Glutamatergic neuron (in vitro differentiated cells): ENCODE results near the gene UBQLNL. TPM values are rescaled to one million over a fixed set of nuclear protein-coding genes. Genes with fewer than 3 reads are reported as not detected.

Experiments used
- DNase-seq: peaks from one replicate; pipeline ENCODE4 v3.0.0; 2022
- H3K27ac Mint-ChIP-seq: one replicate; pipeline ENCODE4 v1.8.0; 2020; ENCODE audit warnings: mild to moderate bottlenecking, mixed read lengths, inconsistent platforms; ENCODE audit not compliant: unreplicated experiment
- H3K27me3 Mint-ChIP-seq: one replicate; pipeline ENCODE4 v1.8.0; 2020; ENCODE audit warnings: mild to moderate bottlenecking, moderate library complexity, mixed read lengths, inconsistent platforms; ENCODE audit not compliant: unreplicated experiment
- H3K36me3 Mint-ChIP-seq: one replicate; pipeline ENCODE4 v1.8.0; 2020; ENCODE audit warnings: mild to moderate bottlenecking, mixed read lengths, inconsistent platforms; ENCODE audit not compliant: unreplicated experiment
- H3K4me1 Mint-ChIP-seq: one replicate; pipeline ENCODE4 v1.8.0; 2020; ENCODE audit warnings: mild to moderate bottlenecking, low read depth, mixed read lengths, inconsistent platforms; ENCODE audit not compliant: unreplicated experiment
- H3K4me3 Mint-ChIP-seq: one replicate; pipeline ENCODE4 v1.8.0; 2020; ENCODE audit warnings: mild to moderate bottlenecking, mixed read lengths, inconsistent platforms; ENCODE audit not compliant: unreplicated experiment
- H3K9me3 Mint-ChIP-seq: one replicate; pipeline ENCODE4 v1.8.0; 2020; ENCODE audit warnings: mild to moderate bottlenecking, moderate library complexity, mixed read lengths, inconsistent platforms; ENCODE audit not compliant: unreplicated experiment
- long read RNA-seq: library from polyadenylated mRNA; unstranded; transcript quantifications from one replicate; pipeline ENCODE4 v2.0.0, GENCODE V29; 2020; ENCODE audit not compliant: unreplicated experiment
- total RNA-seq: library from RNA; stranded (reverse); fragmentation: NEBNext Ultra II Directional; extraction: Animal tissue kit (Norgen Biotek cat#: 25700); gene quantifications from one replicate; pipeline ENCODE4 v1.2.1, GENCODE V29; 2021; ENCODE audit not compliant: unreplicated experiment
- TF ChIP-seq, protein P1 (sequence below): fragments of 200-600 bp; sonication (generic); IDR thresholded peaks from one replicate; pipeline ENCODE4 v1.5.0; 2021; ENCODE audit not compliant: partially characterized antibody, unreplicated experiment

Gene UBQLNL, protein sequence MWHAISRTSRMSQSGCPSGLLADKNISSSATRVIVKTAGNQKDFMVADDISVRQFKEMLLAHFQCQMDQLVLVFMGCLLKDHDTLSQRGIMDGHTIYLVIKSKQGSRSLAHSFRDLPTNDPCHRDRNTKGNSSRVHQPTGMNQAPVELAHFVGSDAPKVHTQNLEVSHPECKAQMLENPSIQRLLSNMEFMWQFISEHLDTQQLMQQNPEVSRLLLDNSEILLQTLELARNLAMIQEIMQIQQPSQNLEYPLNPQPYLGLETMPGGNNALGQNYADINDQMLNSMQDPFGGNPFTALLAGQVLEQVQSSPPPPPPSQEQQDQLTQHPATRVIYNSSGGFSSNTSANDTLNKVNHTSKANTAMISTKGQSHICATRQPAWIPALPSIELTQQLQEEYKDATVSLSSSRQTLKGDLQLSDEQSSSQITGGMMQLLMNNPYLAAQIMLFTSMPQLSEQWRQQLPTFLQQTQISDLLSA
- not detected for total RNA-seq
- long read RNA-seq: 0 reads

DNA sequence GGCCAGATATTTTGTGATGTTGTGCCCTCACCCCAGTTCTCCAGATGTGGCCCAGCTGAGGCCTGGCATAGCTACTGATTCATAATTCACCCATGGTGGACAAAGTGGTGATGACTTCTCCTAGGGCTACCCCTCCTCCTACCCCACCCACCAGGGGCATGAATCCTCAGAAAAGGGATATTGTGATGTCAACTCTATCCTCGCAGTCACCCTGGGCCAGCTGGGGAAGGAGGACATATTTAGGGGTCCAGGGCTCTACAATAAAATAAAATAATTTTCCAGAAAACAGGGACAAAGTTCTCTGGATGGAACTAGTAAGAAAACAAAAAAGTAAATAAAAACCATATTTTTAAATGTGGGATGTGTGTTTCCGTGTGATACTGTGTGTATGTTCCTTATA is at the start of gene UBQLNL:
TSS of gene UBQLNL (minus strand) at position 101 of the 400 bp plus-strand sequence. CDS start 258 bp downstream, outside the sequence.
- Mint-ChIP-seq H3K9me3 (no peaks in the 10 kb centered on the region), H3K4me1 (no peaks in the 10 kb centered on the region), H3K4me3 (no peak within 1 kb of the TSS), H3K27ac (no peak within 1 kb of the TSS), H3K36me3 (no peaks in the 10 kb centered on the region), H3K27me3 (no peaks in the 10 kb centered on the region)
- no peak for DNase-seq
- TF ChIP-seq, protein P1, sequence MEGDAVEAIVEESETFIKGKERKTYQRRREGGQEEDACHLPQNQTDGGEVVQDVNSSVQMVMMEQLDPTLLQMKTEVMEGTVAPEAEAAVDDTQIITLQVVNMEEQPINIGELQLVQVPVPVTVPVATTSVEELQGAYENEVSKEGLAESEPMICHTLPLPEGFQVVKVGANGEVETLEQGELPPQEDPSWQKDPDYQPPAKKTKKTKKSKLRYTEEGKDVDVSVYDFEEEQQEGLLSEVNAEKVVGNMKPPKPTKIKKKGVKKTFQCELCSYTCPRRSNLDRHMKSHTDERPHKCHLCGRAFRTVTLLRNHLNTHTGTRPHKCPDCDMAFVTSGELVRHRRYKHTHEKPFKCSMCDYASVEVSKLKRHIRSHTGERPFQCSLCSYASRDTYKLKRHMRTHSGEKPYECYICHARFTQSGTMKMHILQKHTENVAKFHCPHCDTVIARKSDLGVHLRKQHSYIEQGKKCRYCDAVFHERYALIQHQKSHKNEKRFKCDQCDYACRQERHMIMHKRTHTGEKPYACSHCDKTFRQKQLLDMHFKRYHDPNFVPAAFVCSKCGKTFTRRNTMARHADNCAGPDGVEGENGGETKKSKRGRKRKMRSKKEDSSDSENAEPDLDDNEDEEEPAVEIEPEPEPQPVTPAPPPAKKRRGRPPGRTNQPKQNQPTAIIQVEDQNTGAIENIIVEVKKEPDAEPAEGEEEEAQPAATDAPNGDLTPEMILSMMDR: no peak

DNA sequence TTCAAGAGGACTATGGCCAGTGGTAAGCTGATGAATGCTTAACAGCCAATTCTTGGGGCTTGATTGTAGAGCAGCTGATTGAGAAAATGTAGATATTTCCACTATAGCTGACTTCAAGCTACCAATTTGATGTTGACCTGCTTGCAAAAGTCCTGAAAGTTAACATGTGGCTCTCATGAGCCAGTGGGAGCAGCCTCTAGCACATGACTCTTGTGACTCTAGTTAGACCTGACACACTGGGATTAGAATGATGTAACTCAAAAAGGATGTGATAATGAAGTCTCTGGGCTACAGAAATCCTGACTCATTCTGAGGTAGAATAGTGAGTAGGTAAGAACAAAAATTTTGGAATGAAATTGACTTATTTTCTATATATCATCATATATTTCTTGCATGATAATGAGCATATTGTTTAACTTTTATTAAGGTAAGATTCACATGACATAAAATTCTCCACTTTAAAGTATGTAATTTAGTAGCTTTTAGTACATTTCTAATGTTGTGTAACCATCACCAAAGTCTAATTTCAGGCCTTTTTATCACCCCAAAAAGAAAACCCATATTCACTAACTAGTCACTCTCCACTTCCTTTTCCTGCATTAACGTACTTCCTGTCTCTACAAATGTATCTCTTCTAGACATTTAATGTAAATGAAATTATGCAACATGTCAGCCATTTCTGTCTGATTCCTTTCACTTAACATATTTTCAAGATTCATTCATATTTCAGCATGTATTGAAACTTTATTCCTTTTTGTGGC is 47.9 kb upstream of the UBQLNL start:
- Mint-ChIP-seq H3K36me3 (no peaks in the 10 kb centered on the region), H3K4me1 (no peaks in the 10 kb centered on the region), H3K27ac (no peak overlapping the region), H3K4me3 (no peak overlapping the region), H3K27me3 (no peaks in the 10 kb centered on the region), H3K9me3 (no peaks in the 10 kb centered on the region)
- TF ChIP-seq, protein P1: no peak
- DNase-seq: no peak

DNA sequence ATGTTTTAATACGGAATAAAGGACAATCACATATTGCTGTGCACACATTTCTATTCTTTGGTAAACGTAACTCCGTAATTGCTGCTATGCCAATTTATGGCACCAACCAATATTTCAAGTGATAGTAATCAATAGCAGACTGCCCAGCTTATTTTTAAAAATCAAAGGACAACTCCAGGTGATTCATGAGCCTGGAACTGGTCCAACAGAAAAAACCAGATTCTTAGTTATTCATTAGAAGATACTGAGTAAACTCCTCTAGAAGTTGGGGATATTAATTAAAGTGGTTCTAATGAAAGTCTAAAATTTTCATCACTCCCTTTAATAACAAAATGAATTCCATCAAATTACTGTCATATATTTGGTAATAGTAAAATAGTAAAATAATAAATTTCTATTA is 41.3 kb upstream of the UBQLNL start:
- Mint-ChIP-seq H3K27me3 (no peaks in the 10 kb centered on the region), H3K36me3 (no peaks in the 10 kb centered on the region), H3K4me3 (no peak overlapping the region), H3K9me3 (no peaks in the 10 kb centered on the region), H3K27ac (no peak overlapping the region), H3K4me1 (peaks cover 3% of the 10 kb centered on the region)
- TF ChIP-seq, protein P1: no peak
- DNase-seq: no peak

DNA sequence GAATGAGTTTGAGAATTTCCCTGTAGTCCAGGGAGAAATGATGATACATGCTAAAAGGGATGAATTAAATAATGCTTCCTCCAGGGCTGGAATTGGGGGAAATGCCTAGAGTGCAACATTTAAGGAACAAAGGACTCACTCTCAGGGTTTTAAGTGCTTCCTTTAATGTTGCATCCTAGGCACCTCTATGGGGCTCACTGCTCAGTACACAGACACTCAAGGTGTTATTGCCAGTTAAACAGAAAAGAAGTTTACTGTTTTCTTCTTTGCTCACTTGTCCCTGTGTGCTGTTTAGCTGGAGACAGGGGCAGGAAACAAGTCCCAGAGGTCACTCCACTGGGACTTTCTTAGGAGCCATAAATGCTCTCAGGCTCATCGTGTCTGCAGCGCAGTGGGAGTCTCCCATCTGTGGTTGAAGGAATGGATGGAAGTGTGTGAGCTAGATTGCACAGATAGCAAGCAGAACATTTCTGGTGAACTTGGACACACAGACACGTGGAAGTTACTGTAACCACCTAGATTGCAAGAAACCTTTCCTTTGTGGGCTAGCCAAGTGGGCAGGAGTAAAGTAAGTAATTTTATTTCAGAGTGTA is 40.2 kb upstream of the UBQLNL start:
- H3K4me1 Mint-ChIP-seq: peaks cover 3% of the 10 kb centered on the region
- DNase-seq: no peak
- H3K36me3 Mint-ChIP-seq: no peaks in the 10 kb centered on the region
- H3K9me3 Mint-ChIP-seq: no peaks in the 10 kb centered on the region
- H3K27ac Mint-ChIP-seq: no peak overlapping the region
- TF ChIP-seq, protein P1: no peak
- no peaks in the 10 kb centered on the region for H3K27me3 Mint-ChIP-seq
- H3K4me3 Mint-ChIP-seq: no peak overlapping the region
